Left cardiac atrium (tissue), 4 donors: ENCODE measurements around the gene RNF166. TPM values are rescaled to one million over a fixed set of nuclear protein-coding genes. Genes with fewer than 3 reads are reported as not detected.

Experiments used
- ATAC-seq, 2 donors: fragments of 200-7000 bp; cut with Tn5 transposase; one replicate each; pipeline ENCODE4 v1.9.1; 2020; ENCODE audit warnings: mild to moderate bottlenecking in 2 of 2, moderate library complexity in 2 of 2
- DNase-seq: peaks from one replicate; pipeline ENCODE4 v3.0.0-alpha.2; 2020
- intact Hi-C, 2 donors: fragments of 100-400 bp; cut with DNase I; formaldehyde crosslinking; loops; one replicate each; pipeline versions ENCODE4 v1.14.1 to v1.15.1; 2022 to 2023
- total RNA-seq, 2 donors: library from RNA; stranded (reverse); fragmentation: NEBNext Ultra II Directional; extraction: Animal tissue kit (Norgen Biotek cat#: 25700); gene quantifications; one replicate each; pipeline ENCODE4 v1.2.1, GENCODE V29; 2021
- donor health status: DM: no; HTN: yes; CAD: no.
- donor health status: DM: no; HTN: yes; CAD: no; lungs with severe emphysema.
- donor health status: DM: yes; HTN: yes; CAD: no.
- donor health status: Dilated cardiomyopathy.

RNF166 gene
- total RNA-seq, 2 donors from 2014 or later = 18.3 to 20.1 TPM

- DNase-seq (no peak), ATAC-seq (no peak)
- intact Hi-C loops = loop anchor here in 1 of 2 donors (10.0 kb wide), 1 partner anchor 484 kb away; the partner anchor contains the start of gene ZNF778
Measured at GRCh38 chr16:88730632-88731607, 24.7 kb upstream of the RNF166 start.

DNA sequence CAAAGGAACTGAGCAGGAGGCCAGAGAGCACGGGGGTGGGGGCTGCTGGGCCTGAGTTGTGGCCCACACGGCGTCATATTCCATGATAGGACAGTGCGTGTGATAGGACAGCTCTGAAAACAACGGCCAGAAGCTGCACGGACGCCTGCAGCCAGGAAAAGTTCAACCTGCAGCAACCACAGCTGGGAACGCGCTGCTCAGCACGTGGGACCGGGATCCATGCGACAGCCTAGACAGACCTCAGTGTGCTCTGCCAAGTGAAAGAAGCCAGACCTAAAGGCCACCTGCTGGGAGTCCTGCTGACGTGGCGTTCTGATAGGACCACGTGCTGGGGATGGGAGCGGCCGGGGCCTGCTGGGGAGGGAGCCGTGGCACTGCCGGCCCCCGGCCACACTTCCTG, 21.7 kb upstream of the RNF166 start:
- no peak for ATAC-seq
- DNase-seq = no peak
- intact Hi-C loops = no loop called here

DNA sequence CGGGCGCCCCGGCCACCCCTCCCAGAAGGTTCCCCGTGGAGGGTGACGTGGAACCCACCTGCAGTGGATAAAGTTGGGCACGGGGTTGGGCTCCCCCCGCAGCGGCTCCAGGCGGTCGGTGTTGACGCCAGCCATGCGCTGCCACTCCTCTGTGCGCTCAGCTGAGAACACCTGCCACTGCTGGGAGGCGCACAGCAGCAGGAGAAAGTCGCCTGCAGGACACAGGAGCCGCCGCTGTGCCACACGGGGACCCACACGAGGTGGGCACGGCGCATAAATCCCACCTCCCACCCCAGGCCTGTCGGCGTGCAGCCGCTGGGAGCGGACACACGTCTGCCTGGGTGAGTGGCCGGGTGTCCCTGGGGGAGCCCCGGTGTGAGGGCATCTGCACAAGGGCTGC, 20.8 kb upstream of the RNF166 start:
- ATAC-seq (no peak), DNase-seq (no peak)
- intact Hi-C loops = no loop called here

DNA sequence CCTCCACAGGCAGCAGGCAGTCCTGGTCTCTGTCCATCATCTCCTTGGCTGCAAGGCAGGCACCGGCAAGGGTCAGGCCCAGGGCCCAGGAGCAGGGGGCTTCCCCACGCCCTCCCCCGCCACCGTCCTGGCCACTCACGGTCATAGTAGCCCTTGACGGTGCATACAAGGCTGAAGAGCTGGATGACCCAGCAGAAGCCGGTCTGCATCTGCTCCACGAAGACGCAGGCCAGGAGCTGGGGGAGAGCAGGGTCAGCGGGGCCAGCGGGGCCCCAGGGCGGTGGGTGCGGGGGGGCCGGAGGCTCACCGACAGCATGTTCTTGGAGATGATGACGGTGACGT, 20.2 kb upstream of the RNF166 start:
- intact Hi-C loops = no loop called here
- DNase-seq = no peak
- ATAC-seq = no peak

DNA sequence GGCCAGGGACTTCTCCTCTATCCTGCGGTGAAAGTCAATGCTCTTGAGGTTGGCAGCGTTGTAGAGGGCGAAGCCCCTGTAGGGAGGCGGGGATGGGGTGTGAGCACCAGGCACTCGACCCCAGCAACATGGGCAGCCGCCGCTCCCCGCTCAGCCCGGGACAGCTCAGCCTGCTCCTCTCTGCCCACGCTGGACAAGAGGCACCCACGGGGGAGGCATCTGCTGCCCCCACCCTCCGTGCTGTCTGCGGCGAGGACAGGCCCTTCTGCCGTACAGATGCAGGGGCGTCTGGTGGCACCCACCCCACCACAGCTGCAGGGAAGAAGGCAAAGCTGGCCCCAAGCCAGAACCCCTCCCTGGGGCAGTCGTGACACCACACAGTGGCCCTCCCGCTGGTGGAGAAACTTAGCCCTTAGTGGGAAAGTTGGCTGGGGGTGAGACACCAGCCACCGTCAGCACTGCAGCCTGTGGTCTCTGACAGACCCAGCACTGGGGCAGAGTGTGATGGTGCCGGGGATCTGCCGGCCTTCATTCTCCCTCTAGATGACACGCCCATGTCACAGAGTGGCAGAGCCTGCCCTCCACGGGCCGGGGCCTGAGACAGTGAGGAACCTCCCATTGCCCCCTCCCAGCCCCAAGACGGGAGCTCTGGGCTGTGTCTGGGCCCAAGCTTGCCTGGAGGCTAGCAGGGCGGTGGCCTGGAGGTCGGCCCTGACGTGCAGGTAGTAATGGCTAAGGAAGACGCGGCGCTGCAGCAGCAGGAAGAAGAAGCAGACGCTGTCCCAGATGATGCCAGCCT, 19.6 kb upstream of the RNF166 start:
- ATAC-seq (no peak), DNase-seq (no peak)
- intact Hi-C loops = no loop called here

DNA sequence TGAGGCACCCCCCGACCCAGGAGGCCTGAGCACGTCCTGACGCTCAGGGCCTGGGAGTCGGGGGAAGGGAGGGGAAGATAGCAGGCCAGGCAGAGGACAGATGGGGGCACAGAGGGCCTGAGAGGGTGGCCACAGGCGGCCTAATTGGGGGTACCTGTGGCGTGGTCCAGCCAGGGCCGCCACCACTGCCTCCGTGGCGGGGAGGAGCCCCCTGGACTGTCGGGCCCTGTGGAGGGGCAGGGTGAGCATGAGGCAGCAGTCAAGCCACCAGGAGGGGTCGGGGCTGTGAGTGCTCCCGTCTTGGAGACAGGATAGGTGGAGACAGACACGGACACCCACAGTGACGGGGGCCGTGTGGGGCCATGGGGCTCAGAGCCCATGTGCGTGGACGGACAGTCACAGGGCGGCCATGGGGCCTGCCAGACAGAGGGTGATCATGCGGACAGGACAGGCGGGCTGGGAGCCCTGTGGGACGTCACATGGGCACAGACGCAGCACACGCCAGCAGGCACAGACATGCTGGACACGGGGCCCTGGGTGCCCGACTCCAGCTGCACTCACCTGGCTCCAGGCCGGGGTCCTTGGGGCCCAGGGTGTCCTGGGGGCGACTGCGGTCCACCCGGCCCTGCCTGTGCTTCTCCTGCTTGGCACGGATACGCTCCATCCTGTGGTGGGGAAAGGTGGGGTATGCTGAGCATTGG, 18.8 kb upstream of the RNF166 start:
- intact Hi-C loops = no loop called here
- DNase-seq = no peak
- ATAC-seq = no peak

- ATAC-seq (no peak), DNase-seq (no peak)
- intact Hi-C loops = no loop called here
Measured at GRCh38 chr16:88723911-88724310, 17.7 kb upstream of the RNF166 start.

DNA sequence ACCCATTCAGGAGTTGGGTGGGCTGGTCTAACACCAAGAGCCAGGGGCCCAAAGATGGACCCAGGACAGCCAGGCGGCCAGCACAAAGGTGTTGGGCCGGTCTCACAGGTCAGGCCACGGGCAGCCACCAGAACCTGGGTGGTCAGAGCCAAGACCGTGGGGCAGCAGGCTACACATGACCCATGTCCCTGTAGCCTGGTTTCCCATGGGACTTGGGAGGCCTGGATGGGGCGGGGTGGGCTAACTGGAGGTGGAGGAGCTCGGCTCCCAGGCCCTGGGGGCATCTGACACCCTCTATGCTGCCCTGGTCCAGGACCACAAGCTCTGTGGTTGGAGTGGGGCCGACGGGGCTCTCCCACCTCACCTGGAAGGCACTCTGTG, 17.3 kb upstream of the RNF166 start:
- intact Hi-C loops = no loop called here
- DNase-seq = no peak
- no peak for ATAC-seq

DNA sequence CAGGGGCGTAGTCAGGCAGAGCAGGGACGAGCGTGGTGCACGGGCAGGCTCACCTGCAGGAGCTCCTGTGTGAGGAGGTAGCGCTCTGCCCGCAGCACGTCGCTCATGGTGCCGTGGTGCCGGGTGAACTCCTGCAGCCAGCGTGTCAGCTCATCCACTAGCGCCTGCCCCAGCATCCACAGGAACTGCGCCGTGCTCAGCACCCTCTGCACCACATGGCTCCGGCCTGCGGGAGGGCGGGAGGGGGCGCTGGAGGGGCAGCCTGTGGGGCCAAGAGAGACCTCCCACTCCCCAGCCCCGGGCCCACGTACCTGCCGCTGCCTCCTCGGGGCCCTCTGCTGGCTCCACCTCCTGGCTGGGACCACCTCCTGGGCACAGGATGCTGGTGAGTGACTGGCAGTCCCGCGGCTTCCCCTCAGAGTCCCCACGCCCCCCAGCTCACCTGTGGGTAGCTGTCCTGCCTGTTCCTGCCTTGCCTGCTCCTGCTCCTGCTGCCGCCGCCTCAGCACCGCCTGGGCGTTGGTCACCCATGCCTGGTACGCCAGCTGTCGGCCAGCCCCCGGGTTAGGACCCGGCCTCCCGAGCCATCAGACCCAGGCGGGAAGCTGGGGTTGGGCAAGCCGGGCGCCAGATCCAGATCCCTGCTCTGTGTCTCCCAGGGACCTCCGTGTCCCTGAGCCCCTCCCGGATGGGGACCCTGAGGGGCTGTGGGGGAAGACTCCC, 16.7 kb upstream of the RNF166 start:
- no peak for ATAC-seq
- intact Hi-C loops = no loop called here
- DNase-seq = no peak

- ATAC-seq = no peak
- DNase-seq = no peak
- intact Hi-C loops = no loop called here
Measured at GRCh38 chr16:88721815-88722755, 15.9 kb upstream of the RNF166 start.

DNA sequence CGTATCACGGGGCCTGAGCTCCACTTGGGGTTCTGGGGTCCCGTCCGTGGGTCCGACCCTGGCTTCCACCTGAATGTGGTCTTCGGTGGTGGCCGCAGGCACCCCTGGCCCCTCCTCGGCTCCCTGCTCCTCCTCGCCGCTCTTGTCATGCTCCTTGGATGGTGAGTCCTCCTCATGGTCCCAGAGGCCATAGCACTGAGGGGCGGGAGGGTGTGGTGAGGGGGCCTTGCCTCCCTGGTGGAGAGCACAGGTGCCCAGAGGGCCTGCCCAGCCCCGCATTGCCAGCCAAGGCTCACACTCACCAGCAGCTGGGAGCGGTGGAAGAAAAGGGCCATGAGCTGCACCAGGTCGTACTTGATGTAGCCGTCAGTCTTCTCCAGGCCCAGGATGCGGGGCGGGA, 15.0 kb upstream of the RNF166 start:
- no peak for ATAC-seq
- intact Hi-C loops = no loop called here

DNA sequence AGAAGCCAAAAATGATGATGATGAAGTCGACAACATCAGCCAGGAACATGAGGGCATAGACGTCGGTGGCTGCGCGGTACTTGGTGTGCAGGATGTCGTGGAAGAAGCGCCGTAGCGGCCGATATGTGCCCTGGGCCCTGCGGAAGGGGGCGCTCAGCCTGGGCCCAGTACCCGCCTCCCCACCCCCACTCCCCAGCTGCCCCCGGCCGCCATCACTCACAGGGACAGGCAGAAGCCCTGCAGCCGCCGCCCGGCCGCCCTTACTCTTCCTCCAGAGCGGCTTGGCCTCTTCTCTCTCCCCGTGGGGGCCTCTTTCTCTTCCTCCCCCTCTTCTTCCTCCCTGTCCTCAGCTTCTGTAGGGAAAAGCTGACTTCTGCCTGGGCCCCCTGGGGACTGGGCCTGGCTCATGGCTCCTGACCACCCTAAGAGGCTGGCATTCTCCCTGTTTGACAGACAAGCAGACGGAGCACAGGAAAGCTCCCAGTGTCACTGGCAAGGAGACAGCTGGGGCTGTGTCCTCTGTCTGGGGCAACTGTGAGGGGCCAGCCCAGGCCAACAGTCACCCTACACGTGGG, 14.3 kb upstream of the RNF166 start:
- DNase-seq = no peak
- ATAC-seq = no peak
- intact Hi-C loops = no loop called here

More for the DNA sequence above, 15.0 kb upstream of the RNF166 start:
- no peak for DNase-seq

GRCh38 chr16:88719933-88720296, 13.7 kb upstream of the RNF166 start:
- no peak for ATAC-seq
- no peak for DNase-seq
- intact Hi-C loops = no loop called here

- DNase-seq = no peak
- intact Hi-C loops = no loop called here
- peak; percentile 11 to 77 for ATAC-seq
Measured at GRCh38 chr16:88719267-88719932, 13.2 kb upstream of the RNF166 start.

DNA sequence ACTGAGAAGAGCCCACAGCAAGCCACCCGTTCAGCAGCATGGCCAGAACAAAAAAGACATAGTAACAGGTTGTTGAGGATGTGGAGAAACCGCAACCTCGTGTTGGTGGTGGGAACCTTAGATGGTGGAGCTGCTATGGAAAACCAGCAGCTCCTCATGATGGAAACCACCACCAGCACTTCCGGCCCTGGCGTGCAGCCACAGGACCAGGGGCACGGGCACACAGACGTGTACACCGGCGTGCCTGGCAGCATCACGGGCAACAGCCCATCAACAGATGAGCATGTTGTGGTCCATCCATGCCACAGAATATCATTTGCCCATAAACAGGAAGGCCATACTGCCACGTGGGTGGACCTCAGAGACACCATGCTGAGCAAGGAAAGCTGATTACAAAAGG, 12.0 kb upstream of the RNF166 start:
- DNase-seq (no peak), ATAC-seq (no peak)
- intact Hi-C loops = no loop called here

DNA sequence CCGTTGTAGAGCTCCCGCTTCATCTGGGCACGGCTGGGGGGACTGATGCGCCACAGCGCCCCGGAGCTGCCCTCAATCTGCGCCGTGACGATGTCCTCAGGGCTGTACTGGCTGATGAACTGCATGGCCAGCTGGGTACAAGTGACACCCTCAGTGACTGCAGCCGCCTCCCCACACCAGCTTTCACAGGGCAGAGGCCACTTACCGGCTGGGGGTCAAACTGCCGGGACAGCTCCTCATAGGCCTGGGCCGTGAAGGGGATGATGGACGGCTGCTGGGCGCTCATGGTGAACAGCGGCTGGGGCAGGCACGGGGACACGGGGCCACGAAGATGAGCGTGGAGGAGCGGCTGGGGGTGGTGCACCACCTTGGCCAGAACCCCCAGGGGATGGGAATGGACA, 10.4 kb upstream of the RNF166 start:
- no peak for DNase-seq
- intact Hi-C loops = no loop called here
- ATAC-seq = no peak

DNA sequence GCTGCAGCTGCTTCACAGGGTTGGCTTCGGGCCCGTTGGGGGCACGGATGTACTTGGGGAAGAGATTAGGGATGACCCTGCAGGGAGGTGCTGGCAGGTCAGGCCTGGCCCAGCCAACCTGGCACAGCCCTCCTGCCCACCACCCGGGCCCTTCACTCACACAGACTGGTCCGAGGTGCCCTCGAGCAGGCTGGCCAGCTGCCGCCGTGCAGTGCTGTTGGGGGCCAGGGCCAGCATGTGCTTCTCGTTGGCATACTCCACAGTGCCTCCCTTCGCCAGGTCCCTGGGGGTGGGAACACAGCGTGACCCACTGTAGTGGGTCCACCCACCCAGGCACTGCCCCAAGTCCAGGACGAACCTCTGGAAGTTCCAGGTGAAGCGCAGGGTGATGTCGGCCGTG, 10.0 kb upstream of the RNF166 start:
- no peak for DNase-seq
- no peak for ATAC-seq
- intact Hi-C loops = no loop called here
